Stimulated activated CD4-positive, alpha-beta T cell treated with anti-CD3 and anti-CD28 coated beads, Interleukin-12 subunit alpha, Interleukin-12 subunit beta, amount 100 ng/mL, for 4 hours (primary cell): ENCODE results near the gene SNRPN.
"Not testable (repeated sequence)": the region's sequence is repeated elsewhere in the genome, so short reads cannot be mapped to it uniquely, and the experiment has no call there.

Source experiments
- DNase-seq: peaks from one replicate; pipeline ENCODE4 v3.0.0-alpha.2; 2020

SNRPN gene

GRCh38 chr15:24954783-24955530 is at the start of gene SNRPN, which contains the start of gene SNURF:
Gene SNRPN (plus strand): TSS chr15:24954987. CDS start chr15:24974454, 19,467 bp downstream.
Gene SNURF (plus strand): TSS chr15:24954987. CDS start chr15:24955049, 62 bp downstream.
- DNase-seq: peak; percentile 62

DNA sequence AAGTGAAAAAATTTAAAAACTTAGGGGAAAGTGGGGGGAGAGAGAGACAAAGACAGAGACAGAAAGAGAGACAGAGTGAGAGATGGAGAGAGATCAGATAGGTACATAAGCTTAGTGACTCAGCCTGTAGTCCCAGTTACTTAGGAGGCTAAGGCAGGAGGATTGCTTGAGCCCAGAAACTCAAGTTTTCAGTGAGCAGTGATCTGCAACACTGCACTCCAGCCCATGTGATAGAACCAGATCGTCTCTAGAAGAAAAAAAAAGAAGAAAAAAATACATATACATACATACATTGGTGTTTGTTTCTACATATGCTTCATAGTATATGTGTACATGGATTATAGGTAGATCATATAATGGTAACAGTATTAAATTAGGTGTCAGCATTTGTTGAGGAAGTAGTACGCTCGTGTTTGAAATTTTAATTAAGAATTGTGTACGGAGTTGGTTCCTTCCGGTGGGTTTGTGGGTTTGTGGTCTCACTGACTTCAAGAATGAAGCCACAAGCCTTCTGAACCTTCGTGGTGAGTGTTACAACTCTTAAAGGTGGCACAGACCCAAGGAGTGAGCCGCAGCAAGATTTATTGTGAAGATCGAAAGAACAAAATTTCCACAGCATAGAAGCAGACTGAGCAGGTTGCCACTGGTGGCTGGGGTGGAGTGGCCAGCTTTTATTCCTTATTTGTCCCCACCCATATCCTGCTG is 38.3 kb upstream of the SNRPN start:
- DNase-seq: no peak

GRCh38 chr15:24917431-24917830 is 37.4 kb upstream of the SNRPN start:
- no peak for DNase-seq

GRCh38 chr15:24919446-24919845 is 35.3 kb upstream of the SNRPN start:
- DNase-seq: no peak

DNA sequence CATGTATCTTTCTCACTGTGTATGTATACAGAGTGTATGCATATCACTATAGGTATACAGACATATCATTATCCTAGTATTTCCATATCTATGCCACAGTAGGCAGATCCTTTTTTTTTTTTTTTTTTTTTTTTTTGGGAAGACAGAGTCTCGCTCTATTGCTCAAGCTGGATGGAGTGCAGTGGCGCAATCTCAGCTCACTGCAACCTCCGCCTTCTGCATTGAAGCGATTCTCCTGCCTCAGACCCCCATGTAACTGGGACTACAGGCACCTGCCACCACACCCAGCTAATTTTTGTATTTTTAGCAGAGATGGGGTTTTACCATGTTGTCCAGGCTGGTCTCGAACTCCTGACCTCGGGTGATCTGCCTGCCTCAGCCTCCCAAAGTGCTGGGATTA is 32.0 kb upstream of the SNRPN start:
- not testable (repeated sequence) for DNase-seq

DNA sequence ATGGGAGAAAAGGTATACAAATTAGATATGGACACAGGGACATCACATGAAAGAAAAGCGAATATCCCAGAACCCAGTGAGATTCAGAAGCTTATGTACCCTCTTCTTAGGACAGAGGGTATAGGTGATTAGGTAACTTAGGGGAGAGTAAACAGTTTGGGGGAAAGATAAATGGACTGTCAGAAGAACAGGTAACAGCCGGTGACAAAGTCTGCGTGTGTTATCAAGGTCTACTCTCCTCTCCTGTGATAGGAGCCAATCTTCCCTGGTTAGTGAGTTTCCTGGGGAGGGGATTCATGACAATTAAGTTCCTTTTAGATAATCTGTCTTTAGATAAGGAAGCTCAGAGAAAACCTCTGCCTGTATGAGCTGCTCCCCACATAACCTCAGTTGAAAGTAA is 30.6 kb upstream of the SNRPN start:
- DNase-seq: no peak

DNA sequence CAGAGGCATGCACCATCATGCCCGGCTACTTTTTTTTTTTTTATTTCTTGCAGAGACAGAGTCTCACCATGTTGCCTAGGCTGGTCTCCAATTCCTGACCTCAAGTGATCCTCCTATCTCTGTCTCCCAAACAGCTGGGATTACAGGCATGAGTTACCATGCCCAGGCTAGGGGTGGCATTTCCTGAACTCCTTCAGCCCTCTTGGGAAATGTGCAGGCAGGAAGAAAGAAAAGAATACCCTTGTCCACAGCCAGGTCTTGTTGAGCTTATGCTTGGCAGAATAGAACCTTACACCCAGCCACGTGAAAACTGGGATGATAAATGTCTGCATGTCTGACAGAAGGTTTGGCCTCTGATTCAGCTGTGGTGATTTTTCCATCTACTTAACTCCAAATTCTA is 30.2 kb upstream of the SNRPN start:
- no peak for DNase-seq

DNA sequence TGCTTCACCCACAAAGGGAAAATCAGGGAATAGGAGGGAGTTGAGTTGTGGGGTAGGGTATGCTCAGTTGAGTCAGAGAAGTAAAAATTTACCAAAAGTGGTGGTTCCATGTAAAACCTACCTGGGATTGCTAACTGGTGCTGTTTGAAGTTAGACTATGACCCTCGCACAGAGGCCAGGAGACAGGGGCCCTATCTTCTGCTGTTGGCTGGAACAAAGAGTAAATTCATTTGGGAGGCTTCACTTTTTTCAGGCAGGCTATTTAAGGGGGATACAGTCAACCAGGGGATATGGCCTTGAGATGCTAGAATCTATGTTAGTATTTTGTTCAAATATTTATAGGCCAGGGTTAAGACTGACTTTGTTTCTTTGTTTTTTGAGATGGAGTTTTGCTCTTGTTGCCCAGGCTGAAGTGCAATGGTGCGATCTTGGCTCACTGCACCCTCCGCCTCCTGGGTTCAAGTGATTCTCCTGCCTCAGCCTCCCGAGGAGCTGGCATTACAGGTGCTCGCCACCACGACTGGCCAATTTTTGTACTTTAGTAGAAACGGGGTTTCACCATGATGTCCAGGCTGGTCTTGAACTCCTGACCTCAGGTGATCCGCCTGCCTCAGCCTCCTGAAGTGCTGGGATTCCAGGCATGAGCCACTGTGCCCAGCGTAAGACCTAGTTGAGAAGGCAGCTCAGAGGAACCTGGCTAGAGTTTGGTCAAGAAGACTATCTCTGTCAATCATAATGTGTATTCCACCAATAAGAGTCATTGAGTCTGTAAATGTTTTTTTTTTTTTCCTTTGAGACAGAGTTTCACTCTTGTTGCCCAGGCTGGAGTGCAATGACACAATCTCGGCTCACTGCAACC is 22.7 kb upstream of the SNRPN start:
- DNase-seq: not testable (repeated sequence)

GRCh38 chr15:24933716-24934115 is 21.1 kb upstream of the SNRPN start:
- no peak for DNase-seq

- DNase-seq: not testable (repeated sequence)
Measured at GRCh38 chr15:24938224-24938623, 16.6 kb upstream of the SNRPN start.

DNA sequence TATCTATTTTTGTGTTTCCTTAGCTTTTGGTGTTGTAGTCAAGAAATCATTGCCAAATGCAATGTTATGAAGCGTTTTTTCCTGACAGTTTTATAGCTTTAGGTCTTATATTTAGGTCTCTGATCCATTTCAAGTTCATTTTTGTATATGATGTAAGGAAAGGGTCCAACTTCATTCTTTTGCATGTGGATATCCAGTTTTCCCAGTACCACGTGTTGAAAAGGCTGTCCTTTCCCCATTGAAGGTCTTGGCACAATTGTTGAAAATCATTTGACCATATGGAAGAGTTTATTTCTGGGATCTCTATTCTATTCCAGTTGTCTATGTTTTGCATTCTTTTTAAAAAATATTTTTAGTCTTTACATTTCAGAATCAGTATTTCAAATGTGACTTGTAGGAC is 14.6 kb upstream of the SNRPN start:
- DNase-seq: no peak

- no peak for DNase-seq
Measured at GRCh38 chr15:24943361-24943760, 11.4 kb upstream of the SNRPN start.

- no peak for DNase-seq
Measured at GRCh38 chr15:24944954-24945353, 9.8 kb upstream of the SNRPN start.

DNA sequence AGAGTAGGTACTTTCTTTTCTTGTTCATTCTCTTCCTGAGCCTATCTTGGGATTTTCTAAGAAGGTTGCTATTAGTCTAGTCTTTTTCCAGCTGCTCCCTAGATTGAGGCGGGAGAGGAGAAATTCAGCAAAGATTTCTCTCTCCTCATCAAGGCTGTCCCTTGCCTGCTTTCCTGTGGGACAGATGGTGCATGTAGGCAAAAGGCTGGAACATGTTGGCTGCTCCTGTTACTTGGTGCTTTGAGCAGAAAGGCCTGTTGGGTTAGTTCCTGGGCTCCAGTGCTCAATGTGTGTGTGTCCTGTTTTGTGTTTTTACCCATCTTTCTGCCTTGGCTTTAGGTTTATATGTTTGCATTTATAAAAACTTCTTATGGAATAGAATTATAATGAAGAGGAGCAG is 9.1 kb upstream of the SNRPN start:
- no peak for DNase-seq

- DNase-seq: no peak
Measured at GRCh38 chr15:24948495-24948894, 6.3 kb upstream of the SNRPN start.

DNA sequence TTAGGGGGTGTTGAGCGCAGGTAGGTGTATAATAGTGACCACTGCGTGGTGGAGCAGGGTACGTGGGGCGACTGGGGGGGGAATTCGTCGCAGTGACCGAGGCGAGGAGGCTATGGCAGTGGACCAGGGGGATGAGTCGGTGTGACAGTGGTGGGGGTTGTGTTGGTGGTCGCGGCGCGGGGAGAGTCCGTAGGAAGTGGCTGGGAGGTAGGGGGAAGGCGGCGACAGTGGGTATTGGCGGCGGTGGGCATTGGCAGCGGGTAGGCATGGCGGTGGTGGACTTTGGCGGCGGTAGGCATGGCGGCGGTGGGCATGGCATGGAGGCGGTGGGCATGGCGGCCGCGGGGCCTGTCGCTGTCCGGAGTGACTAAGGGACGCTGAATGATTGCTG is 739 bp downstream of the SNRPN start:
- DNase-seq: peak; percentile 1

GRCh38 chr15:24956111-24956838 is 1.5 kb downstream of the SNRPN start:
- DNase-seq: peak; percentile 65

DNA sequence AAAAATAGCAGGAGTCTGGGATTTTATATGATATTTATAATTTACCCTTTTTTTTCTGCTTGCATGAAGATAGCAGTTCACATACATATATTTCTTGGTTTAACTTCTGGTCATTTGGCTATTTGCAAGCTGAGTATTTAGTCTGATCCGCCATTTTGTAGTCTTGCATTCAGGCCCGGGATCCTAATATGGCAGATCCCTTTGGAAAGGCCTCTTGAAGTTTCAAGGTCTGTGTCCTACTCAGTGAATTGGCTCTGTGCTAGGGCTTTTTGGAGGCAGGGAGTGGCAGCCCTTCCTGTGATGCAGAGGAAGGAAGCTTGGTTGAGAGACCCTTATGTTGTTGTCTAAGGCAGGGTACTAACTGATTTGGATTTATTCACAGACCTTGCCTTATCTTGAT is 2.9 kb downstream of the SNRPN start:
- DNase-seq: no peak

GRCh38 chr15:24961967-24962366 is 7.2 kb downstream of the SNRPN start:
- DNase-seq: no peak

- DNase-seq: no peak
Measured at GRCh38 chr15:24962880-24963279, 8.1 kb downstream of the SNRPN start.

- DNase-seq: no peak
Measured at GRCh38 chr15:24966364-24967103, 11.7 kb downstream of the SNRPN start.

DNA sequence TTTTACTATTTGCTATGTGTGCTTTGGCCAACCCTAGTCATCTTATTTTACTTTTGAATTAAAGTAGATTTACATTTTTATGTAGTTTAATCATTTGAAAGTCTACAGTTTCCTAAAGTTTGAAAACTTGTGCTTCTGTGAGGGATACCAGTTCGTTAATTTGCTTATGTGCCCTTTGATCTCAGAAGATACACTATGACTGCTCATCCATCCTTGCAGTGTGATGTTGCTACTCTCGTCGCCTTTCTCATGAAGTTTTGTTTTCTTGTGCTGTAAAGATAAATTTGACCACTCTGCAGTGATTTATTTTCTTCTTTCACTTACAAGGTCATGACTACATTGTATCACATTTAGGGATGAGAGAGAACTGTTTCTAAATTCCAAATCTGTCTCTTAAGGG is 16.3 kb downstream of the SNRPN start:
- no peak for DNase-seq
